ENCODE results near the gene REXO1. TPM values are rescaled to one million over a fixed set of nuclear protein-coding genes. Genes with fewer than 3 reads are reported as not detected.

REXO1 gene
- total and polyA plus RNA-seq, 9 of the 15 experiments (the other 6 are each of a cell fraction or from before 2014, with no cell fraction given) = 0.04 to 63.3 (median 15.8) TPM

GRCh38 chr19:1825909-1826556 is 22.2 kb downstream of the REXO1 start (continued):
- 0 out of 2 replicates have a peak, but pooled peaks have one; percentile 14 for TF ChIP-seq CREM (IDR thresholded peaks at IDR 0.05; ENCODE audit: low read depth)
- TF ChIP-seq RCOR1 (IDR thresholded peaks at IDR 0.05; ENCODE audit: borderline replicate concordance in 1 of 2, low read depth in 2 of 2, low read length in 2 of 2) = 0 out of 4 replicates have a peak, but pooled peaks of 1 of the 2 experiments have one; percentile 16
- no peak for TF ChIP-seq ZNF41 (CRISPR knock-in tag; conservative IDR thresholded peaks at IDR 0.05)
- 0 out of 2 replicates have a peak, but pooled peaks have one; percentile 29 for TF ChIP-seq CBFB (CRISPR knock-in tag; IDR thresholded peaks at IDR 0.05)
- no peak for TF ChIP-seq ELF1 (tag; IDR thresholded peaks at IDR 0.05)
- TF ChIP-seq CCAR2 (IDR thresholded peaks at IDR 0.05; ENCODE audit: low read depth, low read length) = no peak
- peak; percentile 67; the same call in 1 of the 2 replicates for TF ChIP-seq STAG1 (CRISPR knock-in tag; IDR thresholded peaks at IDR 0.05; ENCODE audit: borderline replicate concordance)
- TF ChIP-seq USF1 (CRISPR knock-in tag; IDR thresholded peaks at IDR 0.05) = no peak
- 0 out of 2 replicates have a peak, but pooled peaks have one; percentile 11 for TF ChIP-seq ETV5 (CRISPR knock-in tag; IDR thresholded peaks at IDR 0.05; ENCODE audit: low read depth)
- TF ChIP-seq E2F6 (IDR thresholded peaks at IDR 0.05; ENCODE audit: borderline replicate concordance in 1 of 2, extremely low read depth in 1 of 2, insufficient read depth in 1 of 2, insufficient read length in 1 of 2, low read depth in 1 of 2, low read length in 1 of 2, poor library complexity in 1 of 2, severe bottlenecking in 1 of 2) = peak in 1 of 2 experiments; percentile 6
- TF ChIP-seq RBM39 (optimal IDR thresholded peaks at IDR 0.05; ENCODE audit: low read depth, low read length) = peak; percentile 81
- no peak for TF ChIP-seq MED1 (CRISPR knock-in tag; IDR thresholded peaks at IDR 0.05; ENCODE audit: borderline replicate concordance)
- no peak for TF ChIP-seq ZNF384 (IDR thresholded peaks at IDR 0.05; ENCODE audit: low read depth, low read length)
- TF ChIP-seq SIN3A (IDR thresholded peaks at IDR 0.05; ENCODE audit: borderline replicate concordance in 2 of 2, control insufficient read depth in 1 of 2, low read depth in 2 of 2, low read length in 2 of 2) = 0 out of 4 replicates have a peak, but pooled peaks of 1 of the 2 experiments have one; percentile 29
- TF ChIP-seq ZNF551 (CRISPR knock-in tag; IDR thresholded peaks at IDR 0.05) = no peak
- no peak for TF ChIP-seq DIDO1 (tag; IDR thresholded peaks at IDR 0.05; ENCODE audit: low read depth)
- TF ChIP-seq RBM15 (IDR thresholded peaks at IDR 0.05; ENCODE audit: insufficient read depth, low read length) = no peak
- TF ChIP-seq E2F5 (CRISPR knock-in tag; IDR thresholded peaks at IDR 0.05) = no peak
- no peak; the same call in 1 of the 2 replicates for TF ChIP-seq ZNF263 (CRISPR knock-in tag; IDR thresholded peaks at IDR 0.05; ENCODE audit: borderline replicate concordance)
- no peak for TF ChIP-seq WHSC1 (IDR thresholded peaks at IDR 0.05; ENCODE audit: low read length)
- TF ChIP-seq ZBTB17 (CRISPR knock-in tag; IDR thresholded peaks at IDR 0.05) = 0 out of 2 replicates have a peak, but pooled peaks have one; percentile 40
- no peak for TF ChIP-seq PHB (CRISPR knock-in tag; IDR thresholded peaks at IDR 0.05)
- no peak for TF ChIP-seq ID3 (CRISPR knock-in tag; IDR thresholded peaks at IDR 0.05)
- no peak for TF ChIP-seq ID3 (tag; IDR thresholded peaks at IDR 0.05)

All from K562 (cell line).